DND-41 (cell line): ENCODE measurements around the gene MFSD11.

ENCODE experiments used
- CTCF ChIP-seq: IDR thresholded peaks from 2 replicates; pipeline ENCODE4 v1.5.1; 2012; ENCODE audit warnings: borderline replicate concordance, low read length, moderate library complexity, mild to moderate bottlenecking; ENCODE audit not compliant: poor library complexity, severe bottlenecking; ENCODE audit errors: extremely low read depth
- EZH2 ChIP-seq: IDR thresholded peaks from 3 replicates; pipeline ENCODE4 v1.6.1; 2012; ENCODE audit warnings: borderline replicate concordance, low read depth, mild to moderate bottlenecking, moderate library complexity, low read length, inconsistent platforms; ENCODE audit not compliant: severe bottlenecking

GRCh38 chr17:76810956-76811355 is 73.0 kb downstream of the MFSD11 start:
- TF ChIP-seq CTCF (no peak), EZH2 (no peak)
